Bronchial epithelial cell (primary cell): ENCODE results near the gene SHC3. TPM values are rescaled to one million over a fixed set of nuclear protein-coding genes. Genes with fewer than 3 reads are reported as not detected.

Experiments used
- DNase-seq: peaks from one replicate; pipeline ENCODE4 v3.0.0-alpha.2; 2010; ENCODE audit warnings: low read depth
- FAIRE-seq: peaks from 2 replicates; lab custom pipeline; 2011; peaks lifted over from hg19 to GRCh38; lab: Jason Lieb, UNC
- H3K27me3 ChIP-seq: 2 replicates; pipeline ENCODE4 v1.5.1; 2011; ENCODE audit warnings: low read length; ENCODE audit not compliant: control insufficient read depth, insufficient read depth
- H3K36me3 ChIP-seq: 2 replicates; pipeline ENCODE4 v1.5.1; 2011; ENCODE audit warnings: low read length; ENCODE audit not compliant: control insufficient read depth, insufficient read depth
- H3K4me3 ChIP-seq: 2 replicates; pipeline ENCODE4 v1.5.1; 2011; ENCODE audit warnings: mild to moderate bottlenecking, low read depth, low read length, control low read depth
- CTCF ChIP-seq: IDR thresholded peaks from 2 replicates; pipeline ENCODE4 v1.5.1; 2011; ENCODE audit warnings: mild to moderate bottlenecking, moderate library complexity, low read length, control low read depth, inconsistent platforms; ENCODE audit not compliant: insufficient read depth, severe bottlenecking
- total RNA-seq: library from RNA; depleted of rRNA; stranded (reverse); fragments of >200 nt; gene quantifications from 2 replicates; pipeline ENCODE4 v1.2.1, GENCODE V29; 2014

The SHC3 gene
- total RNA-seq, 1 donor from 2014 or later, result 0.26 TPM

- no peaks in the 10 kb centered on the region for H3K36me3 ChIP-seq
- TF ChIP-seq CTCF, result no peak
- FAIRE-seq, result no peak
- H3K27me3 ChIP-seq, result no peaks in the 10 kb centered on the region
- H3K4me3 ChIP-seq, result no peak overlapping the region
- DNase-seq, result no peak
Measured at GRCh38 chr9:89120704-89121103, 57.9 kb downstream of the SHC3 start.

GRCh38 chr9:89116805-89117192 lies 61.8 kb downstream of the SHC3 start:
- FAIRE-seq (peak; percentile 18), DNase-seq (no peak)
- TF ChIP-seq CTCF, result no peak
- no peaks in the 10 kb centered on the region for H3K36me3 ChIP-seq
- H3K27me3 ChIP-seq, result no peaks in the 10 kb centered on the region
- no peak overlapping the region for H3K4me3 ChIP-seq

- Histone ChIP-seq H3K4me3 (no peak overlapping the region), H3K27me3 (no peaks in the 10 kb centered on the region), H3K36me3 (no peaks in the 10 kb centered on the region)
- FAIRE-seq (peak; percentile 77), DNase-seq (peak; percentile 18)
- TF ChIP-seq CTCF, result no peak
Measured at GRCh38 chr9:89116064-89116804, 62.4 kb downstream of the SHC3 start.

GRCh38 chr9:89115426-89115825 lies 63.2 kb downstream of the SHC3 start:
- Histone ChIP-seq H3K27me3 (no peaks in the 10 kb centered on the region), H3K4me3 (no peak overlapping the region), H3K36me3 (no peaks in the 10 kb centered on the region)
- DNase-seq, result no peak
- no peak for TF ChIP-seq CTCF
- FAIRE-seq, result peak; percentile 47

- Histone ChIP-seq H3K4me3 (no peak overlapping the region), H3K36me3 (no peaks in the 10 kb centered on the region), H3K27me3 (no peaks in the 10 kb centered on the region)
- DNase-seq, result no peak
- FAIRE-seq, result peak; percentile 28
- no peak for TF ChIP-seq CTCF
Measured at GRCh38 chr9:89114741-89115140, 63.9 kb downstream of the SHC3 start.

- no peak for DNase-seq
- H3K36me3 ChIP-seq, result no peaks in the 10 kb centered on the region
- H3K27me3 ChIP-seq, result no peaks in the 10 kb centered on the region
- H3K4me3 ChIP-seq, result no peak overlapping the region
- FAIRE-seq, result no peak
- no peak for TF ChIP-seq CTCF
Measured at GRCh38 chr9:89113851-89114250, 64.8 kb downstream of the SHC3 start.
